Measurements from ENCODE around the gene PAM. TPM values are rescaled to one million over a fixed set of nuclear protein-coding genes. Genes with fewer than 3 reads are reported as not detected.
"Not testable (repeated sequence)": the region's sequence is repeated elsewhere in the genome, so short reads cannot be mapped to it uniquely, and the experiment has no call there.

The PAM gene
- total RNA-seq, 4 donors from 2014 or later: 113 to 178 (median 130) TPM

DNA sequence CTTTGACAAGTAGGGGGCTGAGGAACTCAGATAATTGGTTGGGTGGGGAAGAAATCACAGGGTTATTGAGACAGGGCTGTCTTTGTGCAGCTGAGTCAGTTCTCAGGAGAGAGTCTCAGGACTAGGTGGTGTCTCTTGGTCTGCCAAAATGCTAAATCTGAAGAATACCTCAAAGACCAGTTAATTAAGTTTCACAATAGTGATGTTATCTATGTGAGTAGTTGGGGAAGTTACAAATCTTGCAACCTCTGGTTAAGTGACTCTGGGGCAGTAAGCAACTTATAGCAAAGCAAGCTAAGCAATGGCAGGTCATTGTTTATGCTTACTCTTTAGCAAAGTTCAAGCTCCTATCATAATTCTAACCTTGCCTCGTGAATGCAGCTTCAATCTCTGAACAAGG lies 311.2 kb downstream of the PAM start:
- DNase-seq (ENCODE audit: low spot score) (no peak), ATAC-seq (ENCODE audit: low FRiP score) (no peak)
- TF ChIP-seq, protein P1, sequence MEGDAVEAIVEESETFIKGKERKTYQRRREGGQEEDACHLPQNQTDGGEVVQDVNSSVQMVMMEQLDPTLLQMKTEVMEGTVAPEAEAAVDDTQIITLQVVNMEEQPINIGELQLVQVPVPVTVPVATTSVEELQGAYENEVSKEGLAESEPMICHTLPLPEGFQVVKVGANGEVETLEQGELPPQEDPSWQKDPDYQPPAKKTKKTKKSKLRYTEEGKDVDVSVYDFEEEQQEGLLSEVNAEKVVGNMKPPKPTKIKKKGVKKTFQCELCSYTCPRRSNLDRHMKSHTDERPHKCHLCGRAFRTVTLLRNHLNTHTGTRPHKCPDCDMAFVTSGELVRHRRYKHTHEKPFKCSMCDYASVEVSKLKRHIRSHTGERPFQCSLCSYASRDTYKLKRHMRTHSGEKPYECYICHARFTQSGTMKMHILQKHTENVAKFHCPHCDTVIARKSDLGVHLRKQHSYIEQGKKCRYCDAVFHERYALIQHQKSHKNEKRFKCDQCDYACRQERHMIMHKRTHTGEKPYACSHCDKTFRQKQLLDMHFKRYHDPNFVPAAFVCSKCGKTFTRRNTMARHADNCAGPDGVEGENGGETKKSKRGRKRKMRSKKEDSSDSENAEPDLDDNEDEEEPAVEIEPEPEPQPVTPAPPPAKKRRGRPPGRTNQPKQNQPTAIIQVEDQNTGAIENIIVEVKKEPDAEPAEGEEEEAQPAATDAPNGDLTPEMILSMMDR (IDR thresholded peaks at IDR 0.05): no peak

DNA sequence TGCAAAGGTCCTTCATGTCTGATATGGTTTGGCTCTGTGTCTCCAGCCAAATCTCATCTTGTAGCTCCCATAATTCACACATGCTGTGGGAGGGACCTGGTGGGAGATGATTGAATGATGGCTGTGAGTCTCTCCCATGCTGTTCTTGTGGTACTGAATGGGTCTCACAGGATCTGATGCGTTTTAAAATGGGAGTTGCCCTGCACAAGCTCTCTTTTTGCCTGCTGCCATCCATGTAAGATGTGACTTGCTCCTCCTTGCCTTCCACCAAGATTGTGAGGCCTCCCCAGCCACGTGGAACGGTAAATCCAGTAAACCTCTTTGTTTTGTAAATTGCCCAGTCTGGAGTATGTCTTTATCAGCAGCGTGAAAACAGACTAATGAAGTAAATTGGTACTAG lies 318.4 kb downstream of the PAM start:
- DNase-seq (ENCODE audit: low spot score); ATAC-seq (ENCODE audit: low FRiP score): not testable (repeated sequence)

DNA sequence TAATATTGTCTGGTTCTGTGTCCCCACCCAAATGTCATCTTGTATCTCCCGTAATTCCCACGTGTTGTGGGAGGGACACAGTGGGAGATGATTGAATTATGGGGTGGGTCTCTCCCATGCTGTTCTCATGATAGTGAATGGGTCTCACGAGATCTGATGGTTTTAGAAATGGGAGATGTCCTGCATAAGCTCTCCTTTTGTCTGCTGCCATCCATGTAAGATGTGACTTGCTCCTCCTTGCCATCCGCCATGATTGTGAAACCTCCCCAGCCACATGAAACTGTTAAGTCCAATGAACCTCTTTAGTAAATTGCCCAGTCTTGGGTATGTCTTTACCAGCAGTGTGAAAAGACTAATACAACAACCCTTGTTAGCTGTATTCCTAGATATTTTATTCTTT lies 320.3 kb downstream of the PAM start:
- DNase-seq (ENCODE audit: low spot score) (no peak), ATAC-seq (ENCODE audit: low FRiP score) (no peak)
- TF ChIP-seq, protein P1 (IDR thresholded peaks at IDR 0.05): no peak

All from omental fat pad (tissue), 4 donors.